HG03060 (cell line): ENCODE results near the gene ATG13.
A peak's percentile ranks its signal among the peaks of the same experiment; 100 is the strongest.
"Not testable (repeated sequence)": the region's sequence is repeated elsewhere in the genome, so short reads cannot be mapped to it uniquely, and the experiment has no call there.

Experiments used
- ATAC-seq: cut with Tn5 transposase; IDR thresholded peaks from one replicate; pipeline ENCODE4 v1.9.1; 2021; ENCODE audit warnings: low read depth, moderate number of reproducible peaks; ENCODE audit not compliant: unreplicated experiment

ATG13 gene

DNA sequence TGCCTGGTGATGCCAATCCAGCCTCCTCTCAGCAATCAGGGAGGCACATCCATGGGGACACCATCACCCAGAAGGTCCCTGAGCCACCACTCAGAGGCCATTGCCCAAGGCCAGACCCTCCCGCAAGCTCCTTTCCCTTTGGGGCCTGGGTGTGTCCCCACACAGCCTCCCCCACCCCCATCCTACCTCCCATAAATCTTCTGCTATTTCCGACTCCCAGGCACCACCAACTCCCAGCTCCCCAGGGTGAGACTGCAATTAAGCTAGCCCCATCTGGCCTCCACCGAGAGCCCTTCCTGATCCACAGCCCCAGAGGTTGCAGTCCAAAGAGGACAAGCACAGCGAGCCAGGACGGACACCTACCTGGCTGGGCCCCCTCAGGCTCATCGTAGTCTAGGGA is 76.7 kb downstream of the ATG13 start:
- no peak for ATAC-seq

- ATAC-seq: no peak
Observed at GRCh38 chr11:46694607-46695006, 77.3 kb downstream of the ATG13 start.

DNA sequence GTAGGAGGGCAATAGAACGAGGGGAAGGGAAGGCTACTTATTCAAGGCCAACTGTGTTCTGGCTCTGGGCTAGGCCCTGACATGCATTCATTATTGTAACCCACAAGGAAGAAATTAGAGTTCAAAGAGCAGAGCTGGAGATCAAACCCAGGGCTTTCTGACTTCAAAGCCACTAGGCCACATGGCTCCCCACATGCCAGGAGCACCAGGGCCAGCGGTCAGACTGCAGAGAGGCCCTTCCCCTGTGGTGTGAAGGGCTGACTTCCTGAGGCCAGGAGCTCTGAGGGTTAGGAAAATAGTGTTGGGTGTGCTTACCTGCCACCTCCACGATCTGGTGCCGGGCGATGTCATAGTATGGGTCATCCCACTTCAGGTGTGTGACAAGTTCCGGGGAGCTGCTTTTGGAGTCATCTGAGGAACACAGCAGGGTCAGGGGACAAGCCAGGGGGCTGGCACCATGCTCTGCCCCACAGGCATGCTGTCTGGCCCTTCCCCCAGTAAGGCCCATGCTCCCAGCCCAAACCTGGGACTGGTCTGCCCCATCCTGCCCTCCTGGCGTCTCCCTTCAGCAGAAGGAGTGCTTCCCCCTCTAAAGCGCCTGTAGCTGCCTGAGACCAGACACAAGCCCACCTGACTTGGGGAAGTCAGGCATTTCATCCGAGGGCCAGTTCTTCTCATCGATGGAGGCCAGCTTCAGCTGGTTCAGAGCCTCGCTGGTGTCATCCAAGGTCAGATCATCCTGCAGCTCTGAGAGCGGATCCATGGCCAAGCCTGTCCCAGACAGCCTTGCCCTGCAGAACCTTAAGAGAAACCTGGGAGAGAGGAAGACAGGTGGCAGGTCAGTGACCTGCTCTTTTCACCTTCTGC is 78.2 kb downstream of the ATG13 start:
- ATAC-seq: no peak

DNA sequence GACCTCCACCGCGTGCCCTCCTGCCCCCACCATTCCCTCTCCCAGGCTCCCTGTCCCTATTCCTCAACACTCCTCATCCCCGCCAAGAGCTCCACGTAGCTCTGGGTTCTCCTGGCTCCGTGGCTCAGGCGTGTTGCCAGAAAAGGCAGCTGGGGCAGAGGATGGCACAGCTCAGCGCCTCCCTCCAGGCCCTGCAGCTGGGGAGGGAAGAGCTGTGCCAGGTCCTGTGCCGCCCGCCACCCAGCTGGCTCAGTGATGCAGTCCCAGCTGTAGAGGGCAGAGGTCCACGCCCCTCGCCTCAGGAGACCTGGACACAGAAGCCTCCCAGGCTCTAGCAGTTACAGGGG is 78.8 kb downstream of the ATG13 start:
- ATAC-seq: no peak

GRCh38 chr11:46697303-46697702 is 80.0 kb downstream of the ATG13 start:
- no peak for ATAC-seq

DNA sequence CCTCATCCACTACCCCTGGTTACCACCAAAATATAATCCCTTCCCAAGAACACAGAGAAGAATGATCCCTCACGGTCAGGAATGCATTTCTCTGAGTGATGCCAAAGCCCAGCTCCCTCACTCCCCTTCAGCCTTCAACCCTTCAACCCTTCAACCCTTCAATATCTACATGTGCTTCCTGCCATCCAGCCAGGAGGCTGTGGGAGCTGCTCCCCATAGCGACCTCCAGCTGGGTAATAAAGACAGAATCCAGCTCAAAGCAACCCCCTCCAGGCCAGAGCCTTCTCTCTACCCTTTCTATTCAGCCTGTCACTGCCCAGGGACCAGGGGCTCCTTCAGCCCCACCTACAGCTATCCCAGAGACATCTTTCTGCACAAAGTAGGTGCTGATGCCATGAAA is 80.4 kb downstream of the ATG13 start:
- ATAC-seq: no peak

DNA sequence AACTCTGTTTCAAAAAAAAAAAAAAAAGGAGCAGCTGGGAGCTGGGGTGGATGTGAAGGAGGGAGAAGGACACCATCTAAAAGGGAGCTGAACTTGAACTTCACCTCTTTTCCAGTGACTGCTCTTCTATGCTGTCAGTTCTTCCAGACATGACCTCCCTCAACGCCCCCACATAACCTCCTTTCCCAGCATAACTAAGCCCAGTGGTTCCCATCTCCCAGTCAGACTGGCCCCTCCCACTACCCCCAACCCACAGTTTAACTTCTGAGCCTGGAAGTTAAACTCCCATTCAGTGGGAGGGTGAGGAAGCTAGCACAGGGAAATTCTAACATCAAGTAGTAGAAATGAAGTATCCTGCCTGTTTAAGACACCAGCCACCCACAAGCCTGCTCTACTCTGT is 81.2 kb downstream of the ATG13 start:
- ATAC-seq: no peak

GRCh38 chr11:46700241-46701077 is 83.1 kb downstream of the ATG13 start, which contains the start of the genes ARHGAP1 and ZNF408:
Gene ARHGAP1, minus strand, starts transcription at chr11:46700619. Its CDS starts 4,512 bp downstream, at chr11:46696107.
Gene ZNF408, plus strand, starts transcription at chr11:46701031. Its CDS starts 17 bp downstream, at chr11:46701048.
- ATAC-seq: peak; percentile 81

DNA sequence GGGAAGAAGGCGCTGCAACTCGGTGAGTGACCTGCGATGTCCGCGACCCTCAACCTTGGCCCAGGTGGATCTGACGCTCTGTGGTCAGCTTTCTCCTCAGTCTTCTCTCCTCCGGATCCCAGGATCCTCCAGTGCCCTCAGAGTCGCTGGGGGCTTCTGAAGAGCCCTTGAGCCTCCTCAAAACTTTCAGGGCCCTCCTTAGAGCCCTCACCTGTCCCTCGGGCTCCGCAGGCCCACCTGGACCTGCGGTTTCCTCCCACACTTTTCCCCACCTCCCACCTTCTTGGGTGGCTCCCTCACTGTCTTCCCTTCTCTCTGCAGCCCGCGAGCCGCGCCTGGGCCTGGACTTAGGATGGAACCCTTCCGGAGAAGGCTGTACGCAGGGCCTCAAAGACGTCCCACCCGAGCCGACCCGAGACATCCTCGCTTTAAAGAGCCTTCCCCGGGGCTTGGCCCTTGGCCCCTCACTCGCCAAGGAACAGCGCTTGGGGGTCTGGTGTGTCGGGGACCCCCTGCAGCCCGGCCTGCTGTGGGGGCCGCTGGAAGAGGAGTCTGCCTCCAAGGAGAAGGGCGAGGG is 83.8 kb downstream of the ATG13 start:
- ATAC-seq: no peak

DNA sequence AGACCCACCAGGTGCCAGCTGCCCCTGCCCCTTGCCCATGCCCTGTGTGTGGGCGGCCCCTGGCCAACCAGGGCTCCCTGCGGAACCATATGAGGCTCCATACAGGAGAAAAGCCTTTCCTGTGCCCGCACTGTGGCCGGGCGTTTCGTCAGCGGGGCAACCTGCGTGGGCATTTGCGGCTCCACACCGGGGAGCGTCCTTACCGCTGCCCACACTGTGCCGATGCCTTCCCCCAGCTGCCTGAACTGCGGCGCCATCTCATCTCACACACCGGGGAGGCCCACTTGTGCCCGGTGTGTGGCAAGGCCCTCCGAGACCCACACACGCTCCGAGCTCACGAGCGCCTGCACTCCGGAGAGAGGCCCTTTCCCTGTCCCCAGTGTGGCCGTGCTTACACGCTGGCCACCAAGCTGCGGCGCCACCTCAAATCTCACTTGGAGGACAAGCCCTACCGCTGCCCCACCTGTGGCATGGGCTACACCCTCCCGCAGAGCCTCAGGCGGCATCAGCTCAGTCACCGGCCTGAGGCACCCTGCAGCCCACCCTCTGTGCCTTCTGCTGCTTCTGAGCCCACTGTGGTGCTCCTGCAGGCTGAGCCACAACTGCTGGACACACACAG is 87.8 kb downstream of the ATG13 start:
- no peak for ATAC-seq

DNA sequence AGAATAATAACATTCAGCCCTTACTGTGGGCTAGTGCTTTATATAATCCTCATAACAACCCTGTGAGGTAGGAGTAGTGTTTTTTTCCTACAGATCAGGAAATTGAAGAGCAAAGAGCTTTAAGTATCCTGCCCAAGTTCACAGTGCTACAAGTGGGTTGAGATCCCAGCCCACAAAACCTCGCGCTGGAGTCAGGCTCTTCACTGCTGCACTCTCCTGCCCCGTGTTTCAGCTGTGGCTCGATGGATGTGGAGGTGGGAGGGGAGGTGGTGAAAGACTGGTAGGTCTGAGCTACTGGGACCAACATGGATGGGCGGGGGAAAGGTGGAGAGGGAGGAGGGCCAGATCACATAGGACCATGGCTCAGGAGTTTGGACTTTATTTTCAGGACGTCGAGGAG is 89.5 kb downstream of the ATG13 start:
- no peak for ATAC-seq

- not testable (repeated sequence) for ATAC-seq
Observed at GRCh38 chr11:46709351-46709750, 92.0 kb downstream of the ATG13 start.

DNA sequence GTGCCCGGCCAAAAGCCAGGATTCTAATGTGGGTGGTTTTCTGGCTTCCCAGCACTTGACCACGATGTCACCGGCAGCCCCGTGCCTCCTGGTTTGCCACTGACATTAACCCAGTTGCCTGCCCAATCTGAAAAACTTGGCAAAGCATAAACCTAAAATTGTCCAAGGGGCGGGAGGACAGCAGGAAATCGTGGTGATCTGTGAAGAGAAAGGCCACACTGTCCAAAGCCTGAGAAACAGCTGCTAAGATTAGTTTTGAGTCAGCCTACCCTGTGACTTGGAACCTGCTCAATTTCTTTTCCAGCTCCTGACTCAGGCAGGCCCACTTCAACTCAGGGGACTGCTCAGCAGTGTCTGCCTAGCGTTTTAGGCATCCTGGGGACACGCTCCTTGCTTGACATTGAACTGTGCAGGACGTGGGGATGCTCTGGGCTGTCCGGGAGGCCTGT is 93.5 kb downstream of the ATG13 start:
- no peak for ATAC-seq

GRCh38 chr11:46711303-46711702 is 94.0 kb downstream of the ATG13 start:
- no peak for ATAC-seq

GRCh38 chr11:46712874-46713576 is 95.7 kb downstream of the ATG13 start:
- ATAC-seq: no peak

DNA sequence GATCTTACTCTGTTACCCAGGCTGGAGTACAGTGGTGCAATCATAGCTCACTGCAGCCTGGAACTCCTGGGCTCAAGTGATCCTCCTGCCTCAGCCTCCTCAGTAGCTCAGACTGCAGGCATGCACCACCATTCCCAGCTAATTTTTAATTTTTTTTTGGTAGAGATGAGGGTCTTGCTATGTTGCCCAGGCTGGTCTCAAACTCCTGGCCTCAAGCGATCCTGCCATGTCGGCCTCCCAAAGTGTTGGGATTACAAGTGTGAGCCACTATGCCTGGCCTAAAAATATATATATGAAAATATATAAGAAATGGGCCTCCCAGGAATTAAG is 100.4 kb downstream of the ATG13 start:
- not testable (repeated sequence) for ATAC-seq

DNA sequence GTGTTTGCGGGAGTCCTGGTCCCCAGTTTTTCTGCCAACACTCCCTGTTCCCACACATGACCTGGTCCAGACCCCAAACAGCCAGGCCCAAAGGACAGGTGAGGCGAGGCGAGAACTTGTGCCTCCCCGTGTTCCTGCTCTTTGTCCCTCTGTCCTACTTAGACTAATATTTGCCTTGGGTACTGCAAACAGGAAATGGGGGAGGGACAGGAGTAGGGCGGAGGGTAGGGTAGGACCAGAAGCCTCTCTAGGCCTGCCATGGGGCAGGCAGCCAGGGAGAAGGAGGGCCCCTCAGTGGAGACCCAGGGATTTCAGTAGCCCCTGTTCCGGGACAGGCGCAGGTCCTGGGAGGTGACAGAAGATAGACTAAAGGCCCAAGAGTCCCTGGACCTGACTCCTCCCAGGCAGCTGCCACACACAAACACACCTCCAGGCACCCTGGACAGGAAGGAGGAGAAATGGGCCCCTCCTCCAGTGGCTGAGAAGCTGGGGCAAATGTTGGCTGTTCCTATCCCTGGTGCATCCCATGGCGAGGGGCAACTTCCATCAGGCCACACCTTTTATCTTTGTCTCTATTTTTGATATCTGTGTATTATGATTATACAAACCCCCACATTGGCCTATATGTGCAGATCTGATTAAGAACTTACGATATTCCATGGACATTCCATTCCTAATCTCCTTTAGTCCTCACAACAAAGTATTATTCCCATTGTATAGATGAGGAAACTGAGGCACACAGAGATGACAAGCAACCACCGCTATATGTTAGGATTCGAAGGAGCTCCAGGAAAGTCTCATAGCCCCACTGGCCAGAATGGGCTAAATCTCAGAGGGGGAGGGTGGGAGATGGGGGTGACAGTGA is 101.0 kb downstream of the ATG13 start:
- ATAC-seq: no peak

DNA sequence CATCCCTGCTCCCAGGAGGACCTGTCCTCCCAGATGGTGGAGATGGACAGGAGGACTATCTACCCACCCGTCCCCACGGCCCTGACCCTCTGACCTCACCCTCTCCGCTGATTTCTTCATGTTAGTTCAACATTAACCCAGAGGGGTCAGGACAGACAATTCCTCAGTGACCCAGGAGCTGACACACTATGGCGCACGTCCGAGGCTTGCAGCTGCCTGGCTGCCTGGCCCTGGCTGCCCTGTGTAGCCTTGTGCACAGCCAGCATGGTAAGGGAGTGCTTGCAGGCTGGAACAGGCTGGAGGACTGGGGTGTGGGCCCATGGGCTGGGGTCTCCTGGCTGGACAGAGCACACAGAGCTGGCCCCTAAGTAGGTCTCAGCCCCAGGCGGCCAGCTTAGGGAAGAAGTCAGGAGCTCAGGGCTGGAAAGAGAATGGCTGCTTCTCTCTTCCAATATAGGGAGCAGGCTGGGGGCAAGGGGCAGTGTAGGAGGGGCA is 101.7 kb downstream of the ATG13 start, which contains the start of gene F2:
TSS of gene F2 (plus strand) at position 166 of the 495 bp plus-strand sequence. CDS start at position 189, 23 bp downstream.
- no peak for ATAC-seq
